ENCODE measurements around the gene CNTNAP2.

The CNTNAP2 gene

GRCh38 chr7:146290746-146291145 is 174.1 kb downstream of the CNTNAP2 start:
- H3K4me3 ChIP-seq (ENCODE audit: low read depth, low read length): no peak overlapping the region
- TF ChIP-seq CTCF (IDR thresholded peaks at IDR 0.05; ENCODE audit: low read depth, low read length): no peak

- H3K4me3 ChIP-seq (ENCODE audit: low read depth, low read length): no peak overlapping the region
- TF ChIP-seq CTCF (IDR thresholded peaks at IDR 0.05; ENCODE audit: low read depth, low read length): no peak
Observed at GRCh38 chr7:146291900-146292299, 175.3 kb downstream of the CNTNAP2 start.

- H3K4me3 ChIP-seq (ENCODE audit: low read depth, low read length): no peak overlapping the region
- no peak for TF ChIP-seq CTCF (IDR thresholded peaks at IDR 0.05; ENCODE audit: low read depth, low read length)
Observed at GRCh38 chr7:146296028-146296427, 179.4 kb downstream of the CNTNAP2 start.

- H3K4me3 ChIP-seq (ENCODE audit: low read depth, low read length): no peak overlapping the region
- TF ChIP-seq CTCF (IDR thresholded peaks at IDR 0.05; ENCODE audit: low read depth, low read length): no peak
Observed at GRCh38 chr7:146314962-146315361, 198.4 kb downstream of the CNTNAP2 start.

GRCh38 chr7:146319629-146320028 is 203.0 kb downstream of the CNTNAP2 start:
- no peak for TF ChIP-seq CTCF (IDR thresholded peaks at IDR 0.05; ENCODE audit: low read depth, low read length)
- no peak overlapping the region for H3K4me3 ChIP-seq (ENCODE audit: low read depth, low read length)

GRCh38 chr7:146321301-146321700 is 204.7 kb downstream of the CNTNAP2 start:
- no peak overlapping the region for H3K4me3 ChIP-seq (ENCODE audit: low read depth, low read length)
- no peak for TF ChIP-seq CTCF (IDR thresholded peaks at IDR 0.05; ENCODE audit: low read depth, low read length)

- TF ChIP-seq CTCF (IDR thresholded peaks at IDR 0.05; ENCODE audit: low read depth, low read length): no peak
- no peak overlapping the region for H3K4me3 ChIP-seq (ENCODE audit: low read depth, low read length)
Observed at GRCh38 chr7:146331369-146331768, 214.8 kb downstream of the CNTNAP2 start.

All from WI38 (cell line).